Fibroblast of lung (primary cell): ENCODE results near the gene PPP2R5A. TPM values are rescaled to one million over a fixed set of nuclear protein-coding genes. Genes with fewer than 3 reads are reported as not detected.

Experiments
- DNase-seq, 2 donors: peaks; one replicate each; pipeline versions ENCODE4 v3.0.0 to v3.0.0-alpha.2; 2010; ENCODE audit warnings: low read depth in 2 of 2
- H2AFZ ChIP-seq: 2 replicates; pipeline ENCODE4 v1.5.1; 2012; ENCODE audit warnings: low read length, control low read depth, inconsistent platforms
- H3K27ac ChIP-seq: 2 replicates; pipeline ENCODE4 v1.5.1; 2011; ENCODE audit warnings: low read length, control low read depth; ENCODE audit not compliant: insufficient read depth
- H3K27me3 ChIP-seq: 2 replicates; pipeline ENCODE4 v1.5.1; 2011; ENCODE audit warnings: mild to moderate bottlenecking, low read length; ENCODE audit not compliant: control insufficient read depth, insufficient read depth
- H3K36me3 ChIP-seq: 2 replicates; pipeline ENCODE4 v1.5.1; 2011; ENCODE audit warnings: low read length; ENCODE audit not compliant: control insufficient read depth, insufficient read depth
- H3K4me1 ChIP-seq: 2 replicates; pipeline ENCODE4 v1.5.1; 2011; ENCODE audit warnings: low read length; ENCODE audit not compliant: control insufficient read depth, insufficient read depth; ENCODE audit errors: extremely low read depth
- H3K4me2 ChIP-seq: 2 replicates; pipeline ENCODE4 v1.5.1; 2011; ENCODE audit warnings: low read length, control low read depth; ENCODE audit not compliant: insufficient read depth; ENCODE audit errors: extremely low read depth
- H3K4me3 ChIP-seq, 4 experiments: fragments of 200-600 bp in 1 of 4; sonication (generic) in 1 of 4; replicated peaks in 1 of 4; 2 replicates each; pipeline ENCODE4 v1.5.1; 2011 to 2016; ENCODE audit warnings: low read length in 4 of 4, low read depth in 3 of 4, mild to moderate bottlenecking in 3 of 4, control low read depth in 2 of 4, inconsistent platforms in 1 of 4, mixed read lengths in 1 of 4; ENCODE audit not compliant: insufficient read depth in 1 of 4; ENCODE audit errors: control extremely low read depth in 1 of 4
- H3K79me2 ChIP-seq: 2 replicates; pipeline ENCODE4 v1.5.1; 2012; ENCODE audit warnings: mild to moderate bottlenecking, low read length, inconsistent platforms; ENCODE audit not compliant: control insufficient read depth, insufficient read depth
- H3K9ac ChIP-seq: 2 replicates; pipeline ENCODE4 v1.5.1; 2011; ENCODE audit warnings: mild to moderate bottlenecking, low read length, control low read depth; ENCODE audit not compliant: insufficient read depth
- H3K9me3 ChIP-seq: 2 replicates; pipeline ENCODE4 v1.5.1; 2012; ENCODE audit warnings: low read depth, low read length; ENCODE audit not compliant: control insufficient read depth, insufficient read depth
- H4K20me1 ChIP-seq: 2 replicates; pipeline ENCODE4 v1.5.1; 2011; ENCODE audit warnings: low read length; ENCODE audit not compliant: control insufficient read depth, insufficient read depth; ENCODE audit errors: extremely low read depth
- EZH2 ChIP-seq: IDR thresholded peaks from 2 replicates; pipeline ENCODE4 v1.5.1; 2012; ENCODE audit warnings: low read length, control low read depth, mild to moderate bottlenecking; ENCODE audit errors: missing control alignments
- polyA plus RNA-seq, 2 donors: library from polyadenylated mRNA; depleted of rRNA in 1 of 2; stranded (reverse) in 1 of 2; unstranded in 1 of 2; fragments of >200 nt; gene quantifications; 2 replicates each; pipeline ENCODE4 v1.2.1, GENCODE V29; 2011 to 2012; ENCODE audit warnings: missing spikeins in 1 of 2
- total RNA-seq: library from RNA; depleted of rRNA; stranded (reverse); fragments of >200 nt; gene quantifications from 2 replicates; pipeline ENCODE4 v1.2.1, GENCODE V29; 2014
- TF ChIP-seq, protein P1 (sequence below), 2 donors: IDR thresholded peaks in 1 of 2; conservative IDR thresholded peaks in 1 of 2; 1 replicate in 1 of 2; 2 replicates in 1 of 2; pipeline ENCODE4 v1.5.1; 2011 to 2012; ENCODE audit warnings: low read length in 2 of 2, control low read depth in 1 of 2, inconsistent platforms in 1 of 2, low read depth in 1 of 2, mild to moderate bottlenecking in 1 of 2

Gene PPP2R5A
- total and polyA plus RNA-seq, 2 donors (not counting 1 experiment from before 2014, with no cell fraction given), result 21.2 to 35.2 TPM

DNA sequence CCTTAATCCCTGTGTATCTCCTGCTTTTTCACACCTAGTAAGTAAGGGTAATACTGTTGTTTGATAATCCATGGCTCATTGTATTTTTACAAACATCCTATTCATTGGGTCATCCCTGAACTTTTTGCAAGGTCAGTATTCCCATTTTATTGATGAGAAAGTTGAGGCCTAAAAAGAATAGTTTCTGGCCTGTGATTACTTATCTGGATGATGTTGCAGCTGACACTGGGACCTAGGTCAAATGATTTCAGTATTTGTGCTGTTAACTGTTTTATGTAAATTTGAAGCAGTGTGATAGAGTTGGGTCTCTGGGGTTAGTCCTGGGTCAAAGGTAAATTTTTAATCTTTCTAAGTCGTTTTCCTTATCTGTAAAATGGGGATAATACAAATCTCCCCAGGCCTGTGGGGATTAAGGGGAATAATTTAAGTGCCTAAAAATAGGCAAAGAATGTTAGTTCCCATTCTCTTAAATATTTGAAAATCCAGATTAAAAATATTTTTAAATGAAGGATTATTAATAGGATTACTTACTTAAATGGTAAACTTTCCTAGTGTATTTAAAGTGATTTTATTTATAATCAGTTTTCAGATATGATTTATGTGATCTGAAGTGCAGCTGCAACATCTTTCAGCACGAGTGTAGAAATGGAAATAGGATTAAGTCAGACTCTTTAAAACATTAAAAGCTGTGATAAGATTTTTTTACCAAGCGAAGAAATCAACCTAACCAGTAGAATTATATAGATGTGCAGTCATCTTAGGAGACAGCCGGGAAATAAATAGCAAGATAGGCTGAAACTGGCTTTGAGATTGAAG is 4.3 kb downstream of the PPP2R5A start:
- Histone ChIP-seq H3K4me3 (no peak overlapping the region), H3K36me3 (no peaks in the 10 kb centered on the region), H3K79me2 (peaks cover 51% of the 10 kb centered on the region), H3K27ac (no peak overlapping the region), H3K27me3 (no peaks in the 10 kb centered on the region), H4K20me1 (no peaks in the 10 kb centered on the region), H3K9me3 (no peaks in the 10 kb centered on the region), H3K4me1 (peaks cover 5% of the 10 kb centered on the region), H3K4me2 (no peak overlapping the region), H2AFZ (no peak overlapping the region), H3K9ac (no peak overlapping the region)
- TF ChIP-seq, protein P1, sequence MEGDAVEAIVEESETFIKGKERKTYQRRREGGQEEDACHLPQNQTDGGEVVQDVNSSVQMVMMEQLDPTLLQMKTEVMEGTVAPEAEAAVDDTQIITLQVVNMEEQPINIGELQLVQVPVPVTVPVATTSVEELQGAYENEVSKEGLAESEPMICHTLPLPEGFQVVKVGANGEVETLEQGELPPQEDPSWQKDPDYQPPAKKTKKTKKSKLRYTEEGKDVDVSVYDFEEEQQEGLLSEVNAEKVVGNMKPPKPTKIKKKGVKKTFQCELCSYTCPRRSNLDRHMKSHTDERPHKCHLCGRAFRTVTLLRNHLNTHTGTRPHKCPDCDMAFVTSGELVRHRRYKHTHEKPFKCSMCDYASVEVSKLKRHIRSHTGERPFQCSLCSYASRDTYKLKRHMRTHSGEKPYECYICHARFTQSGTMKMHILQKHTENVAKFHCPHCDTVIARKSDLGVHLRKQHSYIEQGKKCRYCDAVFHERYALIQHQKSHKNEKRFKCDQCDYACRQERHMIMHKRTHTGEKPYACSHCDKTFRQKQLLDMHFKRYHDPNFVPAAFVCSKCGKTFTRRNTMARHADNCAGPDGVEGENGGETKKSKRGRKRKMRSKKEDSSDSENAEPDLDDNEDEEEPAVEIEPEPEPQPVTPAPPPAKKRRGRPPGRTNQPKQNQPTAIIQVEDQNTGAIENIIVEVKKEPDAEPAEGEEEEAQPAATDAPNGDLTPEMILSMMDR (conservative IDR thresholded peaks at IDR 0.05 in 1 of 2, IDR thresholded peaks at IDR 0.05 in 1 of 2; ENCODE audit: low read depth in 1 of 2, low read length in 2 of 2), result no peak
- no peak for TF ChIP-seq EZH2
- no peak for DNase-seq

DNA sequence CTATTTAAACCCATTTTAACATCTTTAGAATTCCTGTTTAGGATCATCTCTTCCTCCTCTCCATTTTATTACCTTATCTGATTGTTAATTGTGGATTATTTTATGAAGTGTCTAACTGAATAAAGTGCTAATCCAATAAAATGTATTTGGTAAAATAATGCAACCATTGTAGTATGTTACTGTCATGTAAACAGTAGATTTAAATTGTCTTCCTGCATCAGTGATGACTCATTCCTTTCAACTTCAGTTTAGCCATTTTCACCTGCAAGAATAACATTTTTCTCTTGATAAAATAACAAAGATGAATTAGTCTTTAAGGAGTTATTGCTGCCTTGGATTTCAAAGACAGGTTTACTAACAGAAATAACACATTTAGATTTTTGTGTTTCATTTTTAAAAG is 5.4 kb downstream of the PPP2R5A start:
- Histone ChIP-seq H3K9me3 (no peaks in the 10 kb centered on the region), H2AFZ (no peak overlapping the region), H3K27me3 (no peaks in the 10 kb centered on the region), H3K9ac (no peak overlapping the region), H3K4me2 (peak overlapping the region; percentile 27), H3K4me3 (no peak overlapping the region), H3K36me3 (no peaks in the 10 kb centered on the region), H3K27ac (no peak overlapping the region), H3K79me2 (peaks cover 55% of the 10 kb centered on the region), H4K20me1 (peaks cover 2% of the 10 kb centered on the region), H3K4me1 (peaks cover 4% of the 10 kb centered on the region)
- peak in 1 of 2 donors; percentile 40 for DNase-seq
- TF ChIP-seq, protein P1 (conservative IDR thresholded peaks at IDR 0.05 in 1 of 2, IDR thresholded peaks at IDR 0.05 in 1 of 2; ENCODE audit: low read depth in 1 of 2, low read length in 2 of 2), result no peak
- TF ChIP-seq EZH2, result no peak

DNA sequence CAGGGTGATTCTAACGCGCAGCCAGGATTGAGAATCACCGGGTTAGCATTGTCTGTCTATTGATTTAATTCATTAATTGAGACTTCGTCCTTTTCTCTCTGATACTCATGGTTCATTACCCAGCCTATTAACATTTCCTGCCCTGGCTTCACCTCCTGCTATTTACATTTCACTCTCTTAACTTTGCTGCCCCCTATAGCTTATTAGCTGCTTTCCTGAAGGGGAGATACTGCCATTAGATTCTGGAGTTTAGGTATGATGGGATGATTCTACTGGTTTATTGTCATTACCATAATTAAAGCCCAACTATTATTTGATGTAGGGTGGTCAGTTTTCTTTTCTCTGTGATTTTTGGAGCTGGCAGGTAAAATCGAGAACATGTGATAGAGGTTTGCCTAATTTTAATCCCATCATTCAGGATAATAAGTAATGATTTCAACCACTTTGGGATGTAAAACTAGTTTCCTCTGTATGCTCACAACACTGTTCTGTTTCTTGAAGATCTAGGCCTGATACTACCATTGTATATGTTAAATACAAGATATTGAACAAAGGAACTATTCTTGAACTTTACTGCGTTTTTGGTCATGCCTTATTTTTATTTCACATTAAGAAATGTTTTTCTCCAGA is 6.4 kb downstream of the PPP2R5A start:
- H3K36me3 ChIP-seq, result no peaks in the 10 kb centered on the region
- peak; percentile 45 to 71 for DNase-seq
- H3K27ac ChIP-seq, result no peak overlapping the region
- peaks cover 49% of the 10 kb centered on the region for H3K79me2 ChIP-seq
- peaks cover 4% of the 10 kb centered on the region for H3K4me1 ChIP-seq
- no peak overlapping the region for H3K9ac ChIP-seq
- no peak overlapping the region for H2AFZ ChIP-seq
- TF ChIP-seq, protein P1 (conservative IDR thresholded peaks at IDR 0.05 in 1 of 2, IDR thresholded peaks at IDR 0.05 in 1 of 2; ENCODE audit: low read depth in 1 of 2, low read length in 2 of 2), result peak; percentile 71 to 72
- no peak for TF ChIP-seq EZH2
- no peaks in the 10 kb centered on the region for H3K27me3 ChIP-seq
- H3K9me3 ChIP-seq, result no peaks in the 10 kb centered on the region
- H4K20me1 ChIP-seq, result peaks cover 2% of the 10 kb centered on the region
- H3K4me3 ChIP-seq, result no peak overlapping the region
- H3K4me2 ChIP-seq, result no peak overlapping the region
